SK-N-MC (cell line): Measurements from ENCODE around the gene DAAM2.

Source experiments
- DNase-seq: peaks from one replicate; pipeline ENCODE4 v3.0.0-alpha.2; 2011; ENCODE audit warnings: low read depth, low spot score
- H3K27ac ChIP-seq: fragments of 200-600 bp; sonication (generic); 2 replicates; pipeline ENCODE4 v1.5.1; 2016; ENCODE audit warnings: mixed run types
- H3K36me3 ChIP-seq: fragments of 200-600 bp; sonication (generic); 2 replicates; pipeline ENCODE4 v1.6.1; 2017; ENCODE audit warnings: antibody characterized with exemption, low read length, mixed read lengths; ENCODE audit not compliant: insufficient read depth
- H3K4me3 ChIP-seq: fragments of 200-600 bp; sonication (generic); 2 replicates; pipeline ENCODE4 v1.5.1; 2016
- H3K9ac ChIP-seq: fragments of 200-600 bp; sonication (generic); 2 replicates; pipeline ENCODE4 v1.8.0; 2017; ENCODE audit warnings: mixed run types, mixed read lengths; ENCODE audit not compliant: insufficient read length
- H3K9me3 ChIP-seq: fragments of 200-600 bp; sonication (generic); 2 replicates; pipeline ENCODE4 v1.6.1; 2017; ENCODE audit warnings: low read depth, mild to moderate bottlenecking, antibody characterized with exemption, low read length, moderate library complexity, mixed read lengths
- EZH2 ChIP-seq: fragments of 200-600 bp; sonication (generic); IDR thresholded peaks from one replicate; pipeline ENCODE4 v1.6.1; 2017; ENCODE audit warnings: antibody characterized with exemption
- FOXP2 ChIP-seq: optimal IDR thresholded peaks from 2 replicates; pipeline ENCODE3; 2011; ENCODE audit warnings: mild to moderate bottlenecking, moderate library complexity; ENCODE audit not compliant: insufficient read depth; ENCODE audit errors: extremely low read length, control extremely low read depth
- POLR2AphosphoS5 ChIP-seq: IDR thresholded peaks from 2 replicates; pipeline ENCODE4 v1.6.1; 2012; ENCODE audit warnings: mild to moderate bottlenecking, low read depth, low read length, borderline replicate concordance

The DAAM2 gene

DNA sequence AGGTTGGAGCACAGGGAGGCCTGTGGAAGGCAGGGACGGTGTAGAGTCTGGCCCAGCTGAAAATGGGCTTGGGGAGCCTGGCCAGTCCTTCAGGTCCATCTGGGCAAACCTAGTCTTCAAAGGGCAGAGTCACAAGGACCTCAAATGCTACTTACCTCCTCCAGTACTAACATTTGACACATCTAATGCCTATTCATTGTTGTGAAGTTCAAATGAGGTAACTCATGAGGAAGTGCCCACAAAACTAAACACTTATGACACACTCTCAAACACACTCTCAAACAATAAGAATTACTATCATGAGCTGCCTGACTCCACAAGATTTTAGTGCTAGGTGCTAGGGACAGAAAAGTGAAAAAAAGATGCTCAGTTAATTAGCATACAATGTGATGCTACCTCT lies 27.1 kb downstream of the DAAM2 start:
- H3K36me3 ChIP-seq, result peaks cover 27% of the 10 kb centered on the region
- no peak overlapping the region for H3K27ac ChIP-seq
- H3K9me3 ChIP-seq, result no peaks in the 10 kb centered on the region
- TF ChIP-seq FOXP2 (no peak), EZH2 (no peak), POLR2AphosphoS5 (no peak)
- no peak overlapping the region for H3K9ac ChIP-seq
- no peak for DNase-seq
- no peak overlapping the region for H3K4me3 ChIP-seq

DNA sequence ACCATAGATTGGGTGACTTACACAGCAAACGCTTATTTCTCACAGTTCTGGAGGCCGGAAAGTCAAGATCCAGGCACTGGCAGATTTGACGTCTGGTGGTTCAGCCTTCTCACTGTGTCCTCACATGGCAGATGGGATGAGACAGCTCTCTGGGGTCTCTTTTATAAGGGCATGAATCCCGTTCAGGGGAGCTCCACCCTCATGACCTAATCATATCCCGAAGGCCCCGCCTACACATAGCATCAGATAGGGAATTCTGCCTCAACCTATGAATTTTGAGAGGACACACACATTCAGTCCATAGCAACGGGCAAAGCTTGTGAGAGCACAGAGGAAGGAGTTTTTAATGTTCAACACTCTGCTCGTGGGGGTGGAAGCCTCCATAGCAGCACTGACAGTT lies 27.5 kb downstream of the DAAM2 start:
- no peak for DNase-seq
- Histone ChIP-seq H3K27ac (no peak overlapping the region), H3K4me3 (no peak overlapping the region), H3K9ac (no peak overlapping the region), H3K9me3 (no peaks in the 10 kb centered on the region), H3K36me3 (peaks cover 23% of the 10 kb centered on the region)
- TF ChIP-seq EZH2 (no peak), POLR2AphosphoS5 (no peak), FOXP2 (no peak)

DNA sequence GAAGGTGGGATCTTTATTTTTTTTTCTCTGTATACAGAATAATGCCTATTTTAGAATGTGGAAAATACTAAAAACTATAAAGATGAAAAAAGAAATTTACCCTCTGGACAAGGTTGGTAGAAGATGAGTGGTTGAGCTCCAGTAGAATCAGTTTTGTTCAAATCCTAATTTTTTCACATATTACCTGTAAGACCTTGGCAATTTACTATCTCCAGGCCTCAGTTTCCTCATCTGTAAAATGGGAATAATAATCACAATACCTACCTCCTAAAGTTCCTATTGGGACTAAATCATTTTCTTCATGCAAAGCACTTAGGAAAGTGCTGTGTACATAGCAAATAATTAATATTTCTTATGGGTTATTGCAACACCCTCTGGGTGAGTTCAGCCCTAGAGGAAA lies 28.4 kb downstream of the DAAM2 start:
- TF ChIP-seq EZH2 (no peak), POLR2AphosphoS5 (no peak), FOXP2 (no peak)
- Histone ChIP-seq H3K36me3 (peaks cover 15% of the 10 kb centered on the region), H3K9ac (no peak overlapping the region), H3K9me3 (no peaks in the 10 kb centered on the region), H3K27ac (no peak overlapping the region), H3K4me3 (no peak overlapping the region)
- no peak for DNase-seq

DNA sequence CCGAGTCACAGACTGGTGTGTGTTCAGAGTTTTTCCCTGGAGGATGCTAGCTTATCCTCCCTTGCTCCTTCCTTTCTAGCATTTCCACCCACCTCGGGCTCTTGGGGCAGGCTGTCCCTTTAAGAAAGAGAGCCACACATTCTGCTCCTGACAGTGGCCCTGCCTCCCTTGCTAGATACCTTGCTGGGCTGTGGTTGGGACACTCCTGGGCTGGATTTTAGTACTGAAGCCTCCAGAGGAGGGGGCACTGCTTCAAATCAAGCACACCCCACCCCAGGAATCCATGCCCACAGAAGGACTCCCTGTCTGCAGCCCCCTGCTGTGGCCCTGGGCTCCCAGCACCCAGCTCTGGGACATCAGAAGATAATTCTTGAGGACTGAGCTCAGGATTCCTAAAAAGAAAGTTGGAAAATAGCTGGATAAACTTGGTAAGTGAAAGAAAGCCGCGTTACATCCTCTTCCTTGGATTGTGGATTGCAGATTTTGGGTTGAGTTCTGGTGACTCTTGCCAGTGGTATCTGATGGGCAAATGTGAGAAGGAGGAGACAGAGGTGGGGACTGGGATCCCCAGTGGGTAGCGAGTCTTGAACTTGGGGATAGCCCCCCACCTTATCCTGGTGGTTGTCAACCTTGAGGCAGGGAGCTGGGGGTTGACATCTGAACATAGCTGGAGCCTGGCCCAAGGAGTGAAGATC lies 29.0 kb downstream of the DAAM2 start:
- peaks cover 9% of the 10 kb centered on the region for H3K36me3 ChIP-seq
- no peak overlapping the region for H3K9ac ChIP-seq
- DNase-seq, result no peak
- no peak overlapping the region for H3K27ac ChIP-seq
- TF ChIP-seq EZH2, result no peak
- no peak for TF ChIP-seq POLR2AphosphoS5
- TF ChIP-seq FOXP2, result no peak
- no peak overlapping the region for H3K4me3 ChIP-seq
- H3K9me3 ChIP-seq, result no peaks in the 10 kb centered on the region

DNA sequence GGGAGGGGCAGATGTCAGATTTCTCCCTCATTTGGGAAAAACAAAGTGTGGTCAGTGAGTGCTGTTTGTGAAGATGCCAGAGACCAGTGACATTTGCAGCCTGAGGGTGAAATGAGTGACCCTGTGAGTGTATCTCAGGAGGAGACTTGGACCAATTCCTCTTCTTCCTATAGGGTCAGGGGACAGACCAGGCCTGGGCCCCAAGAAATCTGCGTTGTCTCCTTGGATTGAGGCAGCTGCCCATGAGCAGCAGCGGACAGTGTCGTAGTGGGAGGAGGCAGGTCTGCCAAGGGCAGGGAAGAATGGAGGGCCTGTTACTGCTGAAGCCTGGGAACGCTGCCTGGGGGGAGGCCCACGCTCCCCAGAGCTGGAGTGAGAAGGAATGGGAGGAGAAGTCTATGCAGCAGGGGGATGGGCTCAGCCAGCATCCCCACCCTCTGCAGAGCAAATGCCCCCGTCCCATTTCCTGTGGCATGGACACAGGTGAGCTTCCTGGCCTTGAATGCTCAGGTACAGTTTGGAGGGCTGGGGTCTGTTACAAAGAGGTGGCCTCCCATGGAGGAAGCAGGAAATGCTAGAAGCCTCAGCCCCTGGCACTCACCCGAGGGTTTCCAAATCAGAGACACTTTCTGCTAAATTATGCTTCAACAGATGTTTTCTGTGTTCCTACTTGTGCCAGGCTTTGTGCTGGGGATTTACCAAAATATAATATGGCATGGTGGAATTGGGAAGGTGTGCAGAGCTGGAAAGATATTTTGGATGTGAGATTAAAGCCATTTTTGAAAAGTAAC lies 29.8 kb downstream of the DAAM2 start:
- TF ChIP-seq POLR2AphosphoS5 (no peak), FOXP2 (no peak), EZH2 (no peak)
- Histone ChIP-seq H3K27ac (no peak overlapping the region; the same call in 1 of the 2 replicates), H3K9ac (no peak overlapping the region), H3K9me3 (no peaks in the 10 kb centered on the region), H3K4me3 (no peak overlapping the region), H3K36me3 (peaks cover 3% of the 10 kb centered on the region)
- DNase-seq, result no peak

DNA sequence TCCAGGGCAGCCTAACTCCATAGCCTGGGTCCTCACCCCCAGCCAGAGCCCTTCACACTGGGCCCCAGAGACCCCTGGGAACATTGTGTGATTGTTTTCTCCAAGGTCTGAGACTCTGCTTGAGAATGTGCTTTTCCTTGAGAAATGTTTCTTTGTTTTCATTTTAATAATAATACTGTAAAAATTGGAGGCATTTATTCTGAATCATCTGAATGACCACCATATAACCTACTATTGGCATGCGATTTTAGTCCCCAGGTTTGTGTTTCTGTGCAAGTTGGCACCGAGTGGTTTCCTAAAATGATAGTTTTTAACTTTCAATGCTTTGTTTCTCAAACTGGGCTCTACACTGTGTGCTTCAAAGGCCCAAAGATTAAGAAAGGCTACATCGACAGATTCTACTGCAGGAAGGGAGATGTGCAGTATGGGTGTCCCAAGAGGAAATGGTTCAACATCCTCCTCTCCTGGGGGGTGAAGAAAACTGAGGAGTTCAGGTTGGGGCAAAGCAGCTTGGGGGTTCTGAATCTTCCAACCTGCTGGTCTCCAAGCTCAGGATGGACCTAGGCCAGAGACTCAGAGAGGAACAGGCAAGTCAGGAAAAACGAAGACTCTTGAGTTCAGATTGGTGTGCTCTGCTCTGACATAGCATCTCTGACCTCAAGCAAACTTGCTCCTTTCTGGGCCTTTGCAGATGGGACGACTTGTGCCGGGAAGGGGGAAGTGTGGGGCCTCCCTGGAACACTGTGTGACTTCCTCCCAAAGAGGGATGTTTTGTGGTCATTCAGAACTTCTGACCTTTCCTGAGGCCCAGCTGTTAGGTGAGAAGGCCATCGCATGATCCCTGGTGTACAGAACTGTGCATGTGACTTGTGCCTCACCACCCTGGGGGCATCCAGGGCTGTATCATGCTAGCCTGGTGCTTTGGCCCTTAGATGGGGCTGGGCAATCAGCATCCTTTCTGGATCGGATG lies 31.0 kb downstream of the DAAM2 start:
- DNase-seq, result no peak
- no peak overlapping the region for H3K9ac ChIP-seq
- TF ChIP-seq EZH2 (no peak), POLR2AphosphoS5 (no peak), FOXP2 (no peak)
- H3K36me3 ChIP-seq, result no peaks in the 10 kb centered on the region
- H3K4me3 ChIP-seq, result no peak overlapping the region
- no peaks in the 10 kb centered on the region for H3K9me3 ChIP-seq
- no peak overlapping the region for H3K27ac ChIP-seq

DNA sequence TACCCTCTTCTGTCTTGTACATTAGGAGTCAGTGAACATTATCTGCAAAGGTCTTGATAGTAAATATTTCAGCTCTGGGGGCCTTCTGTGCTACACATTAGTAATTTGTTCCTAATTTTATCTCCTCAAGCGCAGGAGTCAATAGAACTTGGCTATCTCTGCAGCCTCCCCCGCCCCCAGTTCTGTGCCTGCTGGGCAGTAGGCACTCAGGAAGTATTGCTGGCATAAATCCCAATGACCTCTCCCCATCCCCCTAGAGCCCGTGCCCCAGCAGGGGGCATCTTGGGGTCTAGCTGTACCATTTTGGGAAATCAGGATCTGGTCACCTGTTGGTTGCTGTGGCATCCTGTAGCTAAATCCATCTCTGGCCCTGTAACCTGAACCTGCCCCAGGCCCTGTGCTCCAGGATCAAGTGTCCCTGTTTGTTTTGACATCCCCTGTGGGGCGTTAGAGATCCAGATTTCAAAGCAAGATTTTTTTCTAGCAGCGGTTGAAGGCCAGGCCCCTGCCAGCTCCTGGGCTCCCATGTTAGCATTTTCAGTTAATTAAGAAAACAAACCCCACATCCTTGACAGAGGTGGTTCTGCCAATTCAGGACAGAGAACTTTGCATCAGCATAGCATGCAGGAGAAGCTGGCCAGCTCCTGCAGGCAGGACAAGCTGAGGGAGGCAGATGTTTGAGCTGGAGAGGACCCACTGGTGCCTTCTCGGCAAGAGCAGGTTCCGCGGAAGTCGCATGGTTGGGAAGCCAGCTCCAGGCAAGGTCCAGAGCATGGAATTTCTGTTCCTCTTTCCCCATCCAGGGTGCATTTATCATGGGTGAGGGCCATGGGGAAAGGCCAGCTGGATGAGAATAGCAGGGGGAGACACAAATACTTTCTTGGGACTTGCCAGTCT lies 32.1 kb downstream of the DAAM2 start:
- TF ChIP-seq FOXP2, result no peak
- TF ChIP-seq POLR2AphosphoS5, result no peak
- no peak for TF ChIP-seq EZH2
- H3K9ac ChIP-seq, result no peak overlapping the region
- no peak for DNase-seq
- H3K9me3 ChIP-seq, result no peaks in the 10 kb centered on the region
- no peak overlapping the region for H3K27ac ChIP-seq
- H3K36me3 ChIP-seq, result no peaks in the 10 kb centered on the region
- H3K4me3 ChIP-seq, result no peak overlapping the region
